Rectal smooth muscle tissue (tissue), 1 donor: Measurements from ENCODE around the gene ABCC9.

ENCODE experiments used
- H3K27ac ChIP-seq: one replicate; pipeline ENCODE4 v1.7.0; 2013; ENCODE audit warnings: low read depth, low read length, inconsistent platforms
- H3K27me3 ChIP-seq: one replicate; pipeline ENCODE4 v1.7.0; 2013; ENCODE audit warnings: low read length; ENCODE audit not compliant: control insufficient read depth, insufficient read depth
- H3K36me3 ChIP-seq: one replicate; pipeline ENCODE4 v1.7.0; 2013; ENCODE audit warnings: low read length; ENCODE audit not compliant: control insufficient read depth, insufficient read depth
- H3K4me1 ChIP-seq: one replicate; pipeline ENCODE4 v1.7.0; 2013; ENCODE audit warnings: low read length; ENCODE audit not compliant: control insufficient read depth, insufficient read depth
- H3K4me3 ChIP-seq: one replicate; pipeline ENCODE4 v1.7.0; 2013; ENCODE audit warnings: low read length
- H3K9ac ChIP-seq: one replicate; pipeline ENCODE4 v1.7.0; 2013; ENCODE audit warnings: low read length

ABCC9 gene

DNA sequence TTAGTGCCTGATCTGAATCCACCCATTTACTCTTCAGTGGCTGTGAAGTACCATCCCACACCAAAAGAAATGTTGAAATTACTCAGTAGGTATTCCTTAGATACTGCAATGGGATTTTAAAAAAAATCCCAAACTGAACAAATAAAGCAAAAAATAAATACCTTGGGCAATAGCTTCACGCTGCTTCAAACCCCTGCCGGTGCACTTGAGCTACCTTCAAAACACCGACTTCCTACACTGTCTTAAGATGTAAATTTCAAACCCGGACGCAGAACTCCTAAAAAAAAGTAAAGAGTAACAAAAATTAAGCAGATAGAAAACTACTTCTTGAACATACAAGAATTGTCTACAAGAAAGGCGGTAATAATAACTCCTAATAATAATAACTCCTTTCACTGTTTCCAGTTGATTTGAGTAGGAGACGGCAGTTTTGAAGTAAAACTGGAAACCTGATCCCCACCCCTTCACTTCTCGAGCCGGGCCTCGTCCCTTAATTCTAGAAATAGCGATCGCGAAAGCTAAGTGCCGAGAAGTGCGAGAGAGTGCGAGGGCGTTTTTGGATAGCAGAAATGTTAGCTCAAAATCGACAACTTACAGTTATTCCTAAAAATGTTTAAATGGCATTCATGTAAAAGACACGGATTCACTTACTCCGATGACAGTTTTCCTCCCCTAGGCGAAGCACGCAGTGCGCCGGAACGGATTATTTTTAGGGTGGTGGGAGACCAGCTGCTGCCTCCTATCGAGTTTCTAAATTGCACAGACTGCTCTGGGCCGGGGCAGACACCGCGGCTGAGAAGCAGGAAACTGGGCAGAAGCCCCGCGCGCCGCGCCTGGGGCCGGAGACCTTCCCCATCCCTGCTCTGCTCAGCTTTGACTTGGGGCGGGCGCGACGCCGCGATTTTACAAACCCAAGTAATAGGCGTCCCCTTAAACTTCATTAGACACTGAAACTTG lies at the start of gene ABCC9:
ABCC9 (minus strand) TSS at position 878 of the 957 bp plus-strand sequence. CDS start 4,752 bp downstream, outside the sequence.
- no peaks in the 10 kb centered on the region for H3K36me3 ChIP-seq
- peak within 1 kb of the TSS; percentile 71 for H3K27ac ChIP-seq
- no peaks in the 10 kb centered on the region for H3K4me1 ChIP-seq
- H3K27me3 ChIP-seq = no peaks in the 10 kb centered on the region
- H3K4me3 ChIP-seq = peak within 1 kb of the TSS; percentile 69
- H3K9ac ChIP-seq = no peak within 1 kb of the TSS

DNA sequence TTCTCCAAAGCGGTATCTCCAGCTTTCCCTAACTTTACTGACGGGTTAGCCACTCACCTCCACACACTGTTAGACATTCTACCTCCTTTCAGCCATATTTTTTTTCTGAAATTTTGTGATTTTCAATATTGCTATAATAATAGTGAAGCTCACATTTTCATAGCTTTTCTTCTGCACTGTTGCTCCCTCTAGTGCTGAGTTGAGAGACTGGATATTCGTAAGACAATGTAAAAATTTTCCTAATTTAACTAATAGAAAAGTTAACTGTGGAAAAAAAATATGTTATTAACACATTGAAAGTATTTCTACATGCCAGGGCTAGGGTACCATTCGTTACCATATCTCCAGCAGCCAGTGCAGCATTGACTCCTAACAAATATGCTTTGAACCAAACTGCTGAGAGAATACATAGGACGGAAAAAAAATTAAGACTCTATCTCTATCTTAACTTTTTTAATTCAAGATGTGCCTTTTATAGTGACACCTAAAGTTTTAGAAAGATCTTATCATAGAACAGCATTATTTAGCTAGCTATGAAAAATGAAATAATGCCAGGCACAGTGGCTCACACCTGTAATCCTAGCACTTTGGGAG lies 48.7 kb upstream of the ABCC9 start:
- H3K4me3 ChIP-seq = no peak overlapping the region
- H3K9ac ChIP-seq = no peak overlapping the region
- no peaks in the 10 kb centered on the region for H3K27me3 ChIP-seq
- H3K27ac ChIP-seq = no peak overlapping the region
- no peaks in the 10 kb centered on the region for H3K36me3 ChIP-seq
- H3K4me1 ChIP-seq = no peaks in the 10 kb centered on the region

DNA sequence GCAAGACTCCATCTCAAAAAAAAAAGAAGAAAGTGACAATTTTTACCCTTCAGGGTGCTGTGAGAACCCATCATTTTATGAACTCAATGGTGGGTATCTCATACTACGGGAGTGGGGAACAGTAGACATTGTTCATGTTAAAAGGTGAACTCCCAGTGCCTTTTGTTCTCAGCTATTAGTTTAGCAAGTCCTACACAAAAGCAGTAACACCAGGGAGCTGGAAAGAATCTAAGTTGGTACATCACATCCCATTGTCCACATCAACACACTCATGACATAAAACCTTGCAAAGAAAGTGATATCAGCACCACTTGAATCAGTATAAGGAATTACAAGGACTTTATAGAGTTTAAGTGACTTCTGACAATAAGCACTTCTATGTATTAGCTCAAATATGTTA lies 47.4 kb upstream of the ABCC9 start:
- no peak overlapping the region for H3K4me3 ChIP-seq
- no peaks in the 10 kb centered on the region for H3K27me3 ChIP-seq

GRCh38 chr12:21987755-21988154 lies 46.5 kb upstream of the ABCC9 start:
- Histone ChIP-seq H3K36me3 (no peaks in the 10 kb centered on the region), H3K4me3 (no peak overlapping the region), H3K27me3 (no peaks in the 10 kb centered on the region), H3K9ac (no peak overlapping the region), H3K4me1 (no peaks in the 10 kb centered on the region), H3K27ac (no peak overlapping the region)

More for the DNA sequence above, 47.4 kb upstream of the ABCC9 start:
- Histone ChIP-seq H3K36me3 (no peaks in the 10 kb centered on the region), H3K9ac (no peak overlapping the region), H3K27ac (no peak overlapping the region), H3K4me1 (no peaks in the 10 kb centered on the region)

DNA sequence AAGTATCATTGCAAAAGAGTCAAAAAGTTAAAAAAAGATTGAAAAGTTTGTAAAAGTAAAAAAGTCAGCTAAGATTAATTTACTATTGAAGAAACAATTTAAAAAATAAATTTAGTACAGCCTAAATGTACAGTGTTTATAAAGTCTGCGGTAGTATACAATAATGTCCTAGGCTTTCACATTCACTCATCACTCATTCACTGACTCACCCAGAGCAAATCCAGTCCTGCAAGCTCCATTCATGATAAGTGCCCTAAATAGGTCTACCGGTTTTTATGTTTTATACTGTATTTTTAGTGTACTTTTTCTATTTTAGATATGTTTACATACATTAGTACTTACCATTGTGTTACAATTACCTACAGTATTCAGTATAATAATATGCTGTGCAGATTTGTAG lies 43.9 kb upstream of the ABCC9 start:
- no peak overlapping the region for H3K4me3 ChIP-seq
- no peak overlapping the region for H3K27ac ChIP-seq
- no peak overlapping the region for H3K9ac ChIP-seq
- no peaks in the 10 kb centered on the region for H3K4me1 ChIP-seq
- H3K36me3 ChIP-seq = no peaks in the 10 kb centered on the region
- H3K27me3 ChIP-seq = no peaks in the 10 kb centered on the region

- no peaks in the 10 kb centered on the region for H3K27me3 ChIP-seq
- H3K4me1 ChIP-seq = no peaks in the 10 kb centered on the region
- H3K4me3 ChIP-seq = no peak overlapping the region
- no peaks in the 10 kb centered on the region for H3K36me3 ChIP-seq
- no peak overlapping the region for H3K9ac ChIP-seq
- no peak overlapping the region for H3K27ac ChIP-seq
These were observed 43.1 kb upstream of the ABCC9 start for GRCh38 chr12:21984375-21984774.

DNA sequence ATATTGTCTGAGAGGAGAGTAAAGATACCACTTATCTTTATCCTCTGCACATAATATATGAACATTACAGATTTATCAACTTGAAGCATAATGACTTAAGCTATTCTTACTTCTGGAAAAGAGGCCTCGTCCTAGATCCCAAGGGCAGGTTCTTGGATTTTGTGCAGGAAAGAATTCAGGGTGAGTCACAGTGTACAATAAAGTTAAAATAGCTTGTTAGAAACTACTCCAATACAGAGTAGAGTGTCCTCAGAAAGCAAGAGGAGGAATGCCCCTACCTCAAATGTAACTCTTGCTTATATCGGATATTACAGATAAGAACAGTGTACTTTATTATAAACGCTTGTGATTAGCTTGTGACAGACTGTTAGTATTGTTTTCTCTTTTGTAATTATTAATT lies 41.9 kb upstream of the ABCC9 start:
- no peak overlapping the region for H3K27ac ChIP-seq
- no peak overlapping the region for H3K9ac ChIP-seq
- no peak overlapping the region for H3K4me3 ChIP-seq
- H3K27me3 ChIP-seq = no peaks in the 10 kb centered on the region
- no peaks in the 10 kb centered on the region for H3K36me3 ChIP-seq
- H3K4me1 ChIP-seq = no peaks in the 10 kb centered on the region

DNA sequence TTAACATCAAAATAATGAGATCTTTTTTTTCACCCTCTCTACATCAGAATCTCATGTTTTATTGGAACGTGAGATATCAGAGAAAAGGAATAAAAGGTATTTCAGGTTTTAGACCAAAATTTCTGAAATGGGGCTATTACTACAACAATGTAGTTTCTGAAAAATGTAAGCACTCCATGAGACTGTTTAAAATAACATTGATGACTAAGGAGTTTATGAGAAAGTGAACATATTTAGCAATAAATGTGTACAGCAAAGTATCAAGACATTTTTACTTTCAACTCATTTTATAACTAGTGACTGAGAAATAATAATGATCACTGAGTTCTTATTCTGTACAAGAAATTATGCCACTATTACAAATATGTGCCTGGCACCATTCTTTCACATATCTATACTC lies 39.3 kb upstream of the ABCC9 start:
- no peak overlapping the region for H3K27ac ChIP-seq
- H3K4me1 ChIP-seq = no peaks in the 10 kb centered on the region
- H3K4me3 ChIP-seq = no peak overlapping the region
- H3K9ac ChIP-seq = no peak overlapping the region
- H3K27me3 ChIP-seq = no peaks in the 10 kb centered on the region
- no peaks in the 10 kb centered on the region for H3K36me3 ChIP-seq

DNA sequence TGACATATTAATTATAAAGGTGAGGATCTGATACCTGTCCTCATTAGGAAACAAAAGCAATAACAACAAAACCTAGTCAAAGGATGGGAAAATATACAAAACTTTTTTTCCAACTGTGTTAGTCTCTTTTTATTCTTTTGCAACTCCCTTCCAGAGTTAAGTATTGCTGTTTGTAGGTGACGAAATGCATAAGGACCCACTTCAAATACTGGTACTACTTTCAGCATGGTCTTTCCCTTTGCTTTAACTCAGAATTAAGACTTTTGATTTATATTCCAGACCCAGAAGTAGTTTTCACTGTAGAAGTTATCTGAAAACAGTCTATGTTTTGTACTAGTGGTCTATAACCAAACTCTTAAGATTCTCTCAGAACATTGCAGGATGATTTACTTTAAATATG lies 34.1 kb upstream of the ABCC9 start:
- Histone ChIP-seq H3K9ac (no peak overlapping the region), H3K27me3 (no peaks in the 10 kb centered on the region), H3K4me1 (no peaks in the 10 kb centered on the region), H3K4me3 (no peak overlapping the region), H3K27ac (no peak overlapping the region), H3K36me3 (no peaks in the 10 kb centered on the region)

DNA sequence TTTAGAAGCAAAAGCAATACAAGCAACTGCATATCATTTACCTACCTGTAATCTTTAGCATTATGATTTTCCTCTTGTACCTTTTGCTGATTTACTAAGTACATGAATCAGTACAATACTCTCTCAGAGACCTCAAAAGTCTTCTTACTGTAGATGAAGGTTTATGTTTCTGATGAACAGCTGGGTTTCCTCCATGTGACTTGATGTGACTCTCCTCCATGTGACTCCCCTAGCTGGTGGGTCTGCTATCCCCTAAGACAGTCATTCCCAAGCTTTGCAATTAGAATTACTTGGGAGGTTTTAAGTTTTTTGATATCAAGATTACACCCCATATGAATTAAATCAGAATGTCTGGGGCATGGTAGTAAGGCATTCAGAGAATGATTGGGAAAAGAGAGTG lies 32.0 kb upstream of the ABCC9 start:
- Histone ChIP-seq H3K36me3 (no peaks in the 10 kb centered on the region), H3K27ac (no peak overlapping the region), H3K4me3 (no peak overlapping the region), H3K27me3 (no peaks in the 10 kb centered on the region), H3K9ac (no peak overlapping the region), H3K4me1 (no peaks in the 10 kb centered on the region)

DNA sequence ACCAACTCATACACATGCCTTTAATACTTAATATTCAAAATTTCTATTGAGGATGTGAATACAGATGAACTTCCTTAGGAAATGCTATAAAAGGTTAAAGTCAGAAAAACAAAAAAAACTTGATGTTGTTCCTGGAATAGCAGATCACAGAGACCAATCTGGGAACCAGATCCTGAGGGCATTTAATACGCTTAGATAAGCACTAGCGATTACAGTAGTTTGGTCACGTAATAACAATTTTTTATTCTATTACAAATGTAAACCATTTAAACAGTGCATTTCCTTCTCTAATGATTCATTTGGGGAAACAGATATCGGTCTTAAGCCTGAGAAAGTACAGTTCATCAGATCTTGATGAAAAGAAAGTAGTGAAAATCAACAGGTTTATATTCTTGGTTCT lies 30.8 kb upstream of the ABCC9 start:
- no peak overlapping the region for H3K27ac ChIP-seq
- no peaks in the 10 kb centered on the region for H3K27me3 ChIP-seq
- H3K4me3 ChIP-seq = no peak overlapping the region
- no peak overlapping the region for H3K9ac ChIP-seq
- no peaks in the 10 kb centered on the region for H3K36me3 ChIP-seq
- H3K4me1 ChIP-seq = no peaks in the 10 kb centered on the region

DNA sequence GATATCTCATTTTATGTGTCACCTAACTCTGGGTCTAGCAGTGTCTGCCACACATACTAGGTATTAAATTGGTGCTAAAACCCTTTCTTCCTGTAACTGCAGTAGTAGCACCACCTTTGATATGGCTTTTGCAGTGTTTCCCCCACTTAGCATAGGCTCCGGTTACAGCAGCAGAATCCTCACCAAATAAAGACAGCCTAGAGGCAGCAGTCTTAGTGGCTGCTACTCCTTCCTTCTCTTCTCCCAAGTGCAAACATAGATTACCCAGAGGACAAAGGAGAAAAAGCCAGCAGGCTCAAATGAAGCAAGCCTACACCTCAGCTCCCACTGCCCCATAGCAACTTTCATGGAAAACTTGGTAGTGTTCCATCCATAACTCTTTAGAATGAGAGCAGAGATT lies 30.1 kb upstream of the ABCC9 start:
- Histone ChIP-seq H3K9ac (no peak overlapping the region), H3K4me1 (no peaks in the 10 kb centered on the region), H3K36me3 (no peaks in the 10 kb centered on the region), H3K4me3 (no peak overlapping the region), H3K27me3 (no peaks in the 10 kb centered on the region), H3K27ac (no peak overlapping the region)

GRCh38 chr12:21962821-21963220 lies 21.6 kb upstream of the ABCC9 start:
- Histone ChIP-seq H3K9ac (no peak overlapping the region), H3K27me3 (no peaks in the 10 kb centered on the region), H3K4me1 (no peaks in the 10 kb centered on the region), H3K4me3 (no peak overlapping the region), H3K36me3 (no peaks in the 10 kb centered on the region), H3K27ac (no peak overlapping the region)
